ENCODE data around the gene AP2S1.
"Not testable (repeated sequence)": the region's sequence is repeated elsewhere in the genome, so short reads cannot be mapped to it uniquely, and the experiment has no call there.

AP2S1 gene

GRCh38 chr19:46850228-46851203, at the start of gene AP2S1:
AP2S1 (minus strand) TSS chr19:46850846; CDS start chr19:46850766, 80 bp downstream.
- peak; percentile 82 to 93 for DNase-seq

GRCh38 chr19:46900341-46900740, 49.7 kb upstream of the AP2S1 start:
- DNase-seq: no peak

GRCh38 chr19:46898731-46899130, 48.1 kb upstream of the AP2S1 start:
- no peak for DNase-seq

- no peak for DNase-seq
Observed at GRCh38 chr19:46896076-46896794, 45.6 kb upstream of the AP2S1 start.

- DNase-seq: no peak
Observed at GRCh38 chr19:46892252-46893179, 41.9 kb upstream of the AP2S1 start.

GRCh38 chr19:46890423-46891170, 40.0 kb upstream of the AP2S1 start:
- DNase-seq: no peak

GRCh38 chr19:46887240-46887782, 36.7 kb upstream of the AP2S1 start:
- no peak for DNase-seq

GRCh38 chr19:46886546-46887239, 36.0 kb upstream of the AP2S1 start:
- no peak for DNase-seq

- DNase-seq: no peak
Observed at GRCh38 chr19:46885411-46885810, 34.8 kb upstream of the AP2S1 start.

GRCh38 chr19:46882751-46883150, 32.1 kb upstream of the AP2S1 start:
- not testable (repeated sequence) for DNase-seq

GRCh38 chr19:46882034-46882433, 31.4 kb upstream of the AP2S1 start:
- DNase-seq: no peak

GRCh38 chr19:46881092-46881491, 30.4 kb upstream of the AP2S1 start:
- DNase-seq: no peak

- no peak for DNase-seq
Observed at GRCh38 chr19:46880431-46880830, 29.8 kb upstream of the AP2S1 start.

GRCh38 chr19:46878613-46879375, 28.1 kb upstream of the AP2S1 start:
- DNase-seq: no peak

GRCh38 chr19:46875657-46876056, 25.0 kb upstream of the AP2S1 start:
- no peak for DNase-seq

GRCh38 chr19:46875234-46875633, 24.6 kb upstream of the AP2S1 start:
- no peak for DNase-seq

- DNase-seq: no peak
Observed at GRCh38 chr19:46872967-46873366, 22.3 kb upstream of the AP2S1 start.

- not testable (repeated sequence) for DNase-seq
Observed at GRCh38 chr19:46871173-46871572, 20.5 kb upstream of the AP2S1 start.

GRCh38 chr19:46868025-46868802, 17.6 kb upstream of the AP2S1 start:
- no peak for DNase-seq
